Neural cell (in vitro differentiated cells): ENCODE results near the gene DNAI1. TPM values are rescaled to one million over a fixed set of nuclear protein-coding genes. Genes with fewer than 3 reads are reported as not detected.

Source experiments
- H2AFZ ChIP-seq: fragments of 200-600, 300-800 bp; sonication (generic), shearing (Covaris generic); 2 replicates; pipeline ENCODE4 v1.6.0; 2014; ENCODE audit warnings: low read depth, mild to moderate bottlenecking, antibody characterized with exemption, low read length, moderate library complexity
- H3F3A ChIP-seq: fragments of 200-600 bp; shearing (Covaris generic); 2 replicates; pipeline ENCODE4 v1.6.1; 2016; ENCODE audit warnings: mild to moderate bottlenecking, moderate library complexity, mixed read lengths, antibody characterized with exemption, low read length; ENCODE audit not compliant: insufficient read depth, poor library complexity, severe bottlenecking
- H3K27ac ChIP-seq: fragments of 200-600, 300-800 bp; sonication (generic), shearing (Covaris generic); 2 replicates; pipeline ENCODE4 v1.5.1; 2014; ENCODE audit warnings: mild to moderate bottlenecking, low read length, moderate library complexity
- H3K27me3 ChIP-seq: fragments of 300-800, 200-600 bp; sonication (generic), shearing (Covaris generic); 2 replicates; pipeline ENCODE4 v1.6.0; 2014; ENCODE audit warnings: mild to moderate bottlenecking, low read depth, low read length, moderate library complexity; ENCODE audit not compliant: insufficient read depth
- H3K36me3 ChIP-seq: fragments of 300-800, 200-600 bp; sonication (generic), shearing (Covaris generic); 2 replicates; pipeline ENCODE4 v1.5.1; 2014; ENCODE audit warnings: mild to moderate bottlenecking, antibody characterized with exemption, low read length, moderate library complexity; ENCODE audit not compliant: insufficient read depth
- H3K4me2 ChIP-seq: fragments of 300-800, 200-600 bp; sonication (generic), shearing (Covaris generic); 2 replicates; pipeline ENCODE4 v1.6.0; 2014; ENCODE audit warnings: mild to moderate bottlenecking, low read length
- H3K4me3 ChIP-seq: fragments of 300-800, 200-600 bp; sonication (generic), shearing (Covaris generic); 2 replicates; pipeline ENCODE4 v1.5.1; 2014; ENCODE audit warnings: mild to moderate bottlenecking, low read length, moderate library complexity
- H3K79me2 ChIP-seq: fragments of 200-600 bp; shearing (Covaris generic); replicated peaks from 2 replicates; pipeline ENCODE4 v1.6.0; 2014; ENCODE audit warnings: mild to moderate bottlenecking, low read length, moderate library complexity; ENCODE audit not compliant: insufficient read depth
- H3K9ac ChIP-seq: fragments of 300-800, 200-600 bp; sonication (generic), shearing (Covaris generic); 2 replicates; pipeline ENCODE4 v1.6.1; 2016; ENCODE audit warnings: mild to moderate bottlenecking, low read length, mixed read lengths
- H3K9me2 ChIP-seq: fragments of 200-600 bp; shearing (Covaris generic); 2 replicates; pipeline ENCODE4 v1.6.1; 2016; ENCODE audit warnings: mild to moderate bottlenecking, low read length, mixed read lengths; ENCODE audit not compliant: insufficient read depth
- H3K9me3 ChIP-seq: fragments of 200-600, 300-800 bp; sonication (generic), shearing (Covaris generic); 2 replicates; pipeline ENCODE4 v1.6.1; 2016; ENCODE audit warnings: mild to moderate bottlenecking, mixed run types, low read length, moderate library complexity, mixed read lengths
- H4K20me1 ChIP-seq: fragments of 200-600 bp; shearing (Covaris generic); 2 replicates; pipeline ENCODE4 v1.6.1; 2016; ENCODE audit warnings: mild to moderate bottlenecking, mixed run types; ENCODE audit not compliant: insufficient read depth
- CTCF ChIP-seq: fragments of 450-650 bp; IDR thresholded peaks from 2 replicates; pipeline ENCODE4 v1.5.1; 2014; ENCODE audit warnings: antibody characterized with exemption, mild to moderate bottlenecking, moderate library complexity; ENCODE audit not compliant: poor library complexity, severe bottlenecking
- EZH2 ChIP-seq: fragments of 200-600, 300-800 bp; shearing (Covaris generic), sonication (generic); IDR thresholded peaks from 2 replicates; pipeline ENCODE4 v1.6.1; 2014; ENCODE audit warnings: antibody characterized with exemption, low read length, borderline replicate concordance, mild to moderate bottlenecking; ENCODE audit not compliant: insufficient read depth, poor library complexity, severe bottlenecking
- MXI1 ChIP-seq: fragments of 450-650 bp; conservative IDR thresholded peaks from 2 replicates; pipeline ENCODE4 v1.6.1; 2014; ENCODE audit warnings: antibody characterized with exemption, mild to moderate bottlenecking; ENCODE audit not compliant: poor library complexity, severe bottlenecking
- POLR2AphosphoS5 ChIP-seq: IDR thresholded peaks from 2 replicates; pipeline ENCODE4 v1.6.1; 2012
- RAD21 ChIP-seq: fragments of 450-650 bp; conservative IDR thresholded peaks from 2 replicates; pipeline ENCODE4 v1.6.1; 2014; ENCODE audit warnings: antibody characterized with exemption, mild to moderate bottlenecking, moderate library complexity
- REST ChIP-seq: IDR thresholded peaks from 2 replicates; pipeline ENCODE4 v1.6.1; 2012; ENCODE audit warnings: borderline replicate concordance
- SMC3 ChIP-seq: fragments of 450-650 bp; conservative IDR thresholded peaks from 2 replicates; pipeline ENCODE4 v1.6.1; 2014; ENCODE audit warnings: antibody characterized with exemption, mild to moderate bottlenecking, moderate library complexity; ENCODE audit not compliant: poor library complexity
- TAF1 ChIP-seq: IDR thresholded peaks from 2 replicates; pipeline ENCODE4 v1.6.1; 2012; ENCODE audit warnings: low read depth
- polyA plus RNA-seq: library from polyadenylated mRNA; depleted of rRNA; stranded (reverse); fragments of >200 nt; gene quantifications from 2 replicates; pipeline ENCODE4 v1.2.3, GENCODE V29; 2014

Gene DNAI1
- polyA plus RNA-seq, 1 donor from 2014 or later: 0.99 TPM

- no peaks in the 10 kb centered on the region for H3K79me2 ChIP-seq
- no peak overlapping the region for H3K4me3 ChIP-seq
- TF ChIP-seq REST (peak; percentile 29), SMC3 (no peak)
- no peaks in the 10 kb centered on the region for H3K9me2 ChIP-seq
- H2AFZ ChIP-seq: no peak overlapping the region
- no peaks in the 10 kb centered on the region for H3F3A ChIP-seq
- H4K20me1 ChIP-seq: no peaks in the 10 kb centered on the region
- no peaks in the 10 kb centered on the region for H3K27me3 ChIP-seq
- H3K36me3 ChIP-seq: no peaks in the 10 kb centered on the region
- no peak overlapping the region for H3K27ac ChIP-seq
- no peak overlapping the region for H3K4me2 ChIP-seq
- H3K9me3 ChIP-seq: no peaks in the 10 kb centered on the region
- no peak overlapping the region for H3K9ac ChIP-seq
Measured at GRCh38 chr9:34493972-34494535, 35.4 kb downstream of the DNAI1 start.

- Histone ChIP-seq H3K4me2 (no peak overlapping the region), H3K79me2 (no peaks in the 10 kb centered on the region), H3K9me3 (no peaks in the 10 kb centered on the region), H3K9ac (no peak overlapping the region), H3K4me3 (no peak overlapping the region), H3K27ac (no peak overlapping the region), H4K20me1 (no peaks in the 10 kb centered on the region), H3K9me2 (no peaks in the 10 kb centered on the region), H3K27me3 (no peaks in the 10 kb centered on the region), H3F3A (peaks cover 6% of the 10 kb centered on the region), H2AFZ (no peak overlapping the region), H3K36me3 (no peaks in the 10 kb centered on the region)
- TF ChIP-seq MXI1: no peak
- TF ChIP-seq TAF1: no peak
- TF ChIP-seq RAD21: no peak
- TF ChIP-seq POLR2AphosphoS5: no peak
- no peak for TF ChIP-seq EZH2
- TF ChIP-seq CTCF: no peak
- TF ChIP-seq REST: no peak
- TF ChIP-seq SMC3: no peak
Measured at GRCh38 chr9:34496149-34496712, 37.6 kb downstream of the DNAI1 start.
